Ishikawa (cell line): ENCODE measurements around the gene RNF111.

Experiments
- EGR1 ChIP-seq: IDR thresholded peaks from 2 replicates; pipeline ENCODE4 v1.6.1; 2012
- EP300 ChIP-seq: IDR thresholded peaks from 2 replicates; pipeline ENCODE4 v1.6.1; 2012; ENCODE audit warnings: borderline replicate concordance
- FOXM1 ChIP-seq: IDR thresholded peaks from 2 replicates; pipeline ENCODE4 v1.6.1; 2012; ENCODE audit warnings: low read depth, borderline replicate concordance
- MAX ChIP-seq: IDR thresholded peaks from 2 replicates; pipeline ENCODE4 v1.6.1; 2012
- NFIC ChIP-seq: IDR thresholded peaks from 2 replicates; pipeline ENCODE4 v1.6.1; 2012
- RAD21 ChIP-seq: IDR thresholded peaks from 2 replicates; pipeline ENCODE4 v1.6.1; 2012; ENCODE audit warnings: low read depth
- REST ChIP-seq: IDR thresholded peaks from 2 replicates; pipeline ENCODE4 v1.6.1; 2012; ENCODE audit warnings: low read depth, mild to moderate bottlenecking
- TAF1 ChIP-seq: IDR thresholded peaks from 2 replicates; pipeline ENCODE4 v1.6.1; 2012; ENCODE audit warnings: low read depth, mild to moderate bottlenecking
- USF1 ChIP-seq: IDR thresholded peaks from 2 replicates; pipeline ENCODE4 v1.6.1; 2012
- YY1 ChIP-seq: IDR thresholded peaks from 2 replicates; pipeline ENCODE4 v1.6.1; 2012; ENCODE audit warnings: low read depth

DNA sequence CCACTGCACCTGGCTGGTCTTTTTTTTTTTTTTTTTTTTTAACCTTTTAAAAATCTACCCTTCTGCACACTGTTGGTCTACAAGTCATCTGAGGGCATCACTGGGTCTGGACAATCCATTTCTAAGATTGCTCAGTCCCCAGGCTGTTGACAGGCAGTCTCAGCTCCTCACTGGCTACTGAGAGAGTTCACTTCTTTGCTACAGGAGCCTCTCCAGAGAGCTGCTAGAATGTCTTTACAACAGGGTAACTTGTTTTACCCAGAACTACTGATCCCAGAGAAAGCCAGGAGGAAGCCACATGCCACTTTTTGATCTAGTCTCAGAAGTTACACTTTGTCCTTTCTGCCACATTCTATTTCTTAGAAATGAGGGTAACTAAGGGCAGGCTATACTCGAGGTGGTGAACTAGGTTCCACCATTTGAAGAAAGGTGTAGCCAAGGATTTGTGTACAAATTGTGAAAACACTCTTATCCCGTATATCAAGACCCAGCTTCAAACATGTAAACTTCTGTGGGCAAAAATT is 111.8 kb downstream of the RNF111 start:
- TF ChIP-seq RAD21 = no peak
- TF ChIP-seq YY1 = no peak
- TF ChIP-seq MAX = no peak
- TF ChIP-seq USF1 = no peak
- TF ChIP-seq EGR1 = no peak
- TF ChIP-seq NFIC = no peak
- no peak for TF ChIP-seq REST
- TF ChIP-seq FOXM1 = no peak
- no peak for TF ChIP-seq EP300
- no peak for TF ChIP-seq TAF1
